GM12878 (cell line): ENCODE results near the gene GEMIN5.

Source experiments
- PAX5 ChIP-seq: IDR thresholded peaks from 2 replicates; pipeline ENCODE4 v1.6.1; 2011; ENCODE audit warnings: low read depth, low read length, borderline replicate concordance
- POLR2AphosphoS2 ChIP-seq: IDR thresholded peaks from 2 replicates; pipeline ENCODE4 v1.6.1; 2011; ENCODE audit warnings: low read depth, mild to moderate bottlenecking, low read length, improper control_type of control experiment, moderate library complexity
- RCOR1 ChIP-seq: conservative IDR thresholded peaks from 2 replicates; pipeline ENCODE4 v1.6.1; 2012; ENCODE audit warnings: low read depth, low read length, improper control_type of control experiment
- SIX5 ChIP-seq: IDR thresholded peaks from 2 replicates; pipeline ENCODE4 v1.6.1; 2011; ENCODE audit warnings: mild to moderate bottlenecking, low read depth, low read length, moderate library complexity; ENCODE audit not compliant: severe bottlenecking
- ZNF24 ChIP-seq: fragments of 450-650 bp; IDR thresholded peaks from 2 replicates; pipeline ENCODE4 v1.6.1; 2017; ENCODE audit warnings: antibody characterized with exemption, mild to moderate bottlenecking

- TF ChIP-seq PAX5: no peak
- no peak for TF ChIP-seq SIX5
- no peak for TF ChIP-seq ZNF24
- no peak for TF ChIP-seq POLR2AphosphoS2
- TF ChIP-seq RCOR1: no peak
Observed at GRCh38 chr5:154895606-154896561, 42.1 kb downstream of the GEMIN5 start.
